HCT116 (cell line): ENCODE results near the gene NHERF2.

Experiments
- CBX3 ChIP-seq: IDR thresholded peaks from 2 replicates; pipeline ENCODE4 v1.6.1; 2012; ENCODE audit warnings: low read depth
- CTCF ChIP-seq, 3 experiments: fragments of 200-600 bp in 1 of 3; sonication (generic) in 1 of 3; IDR thresholded peaks in 2 of 3; conservative IDR thresholded peaks in 1 of 3; 2 replicates each; pipeline ENCODE4 v1.5.1; 2012 to 2017; ENCODE audit warnings: low read depth in 2 of 3, low read length in 2 of 3, antibody characterized with exemption in 1 of 3, borderline replicate concordance in 1 of 3, control low read depth in 1 of 3, mild to moderate bottlenecking in 1 of 3, mixed read lengths in 1 of 3, mixed run types in 1 of 3, moderate library complexity in 1 of 3; ENCODE audit not compliant: insufficient read depth in 1 of 3
- EZH2 ChIP-seq: fragments of 200-600 bp; sonication (generic); IDR thresholded peaks from 2 replicates; pipeline ENCODE4 v1.6.1; 2017; ENCODE audit warnings: antibody characterized with exemption, mixed run types
- MAX ChIP-seq: IDR thresholded peaks from 2 replicates; pipeline ENCODE4 v1.6.1; 2012
- POLR2A ChIP-seq: IDR thresholded peaks from 2 replicates; pipeline ENCODE4 v1.7.0; 2011; ENCODE audit warnings: borderline replicate concordance; ENCODE audit not compliant: insufficient read depth, insufficient read length; ENCODE audit errors: extremely low read depth
- POLR2AphosphoS5 ChIP-seq: IDR thresholded peaks from 2 replicates; pipeline ENCODE4 v1.6.1; 2011; ENCODE audit warnings: mild to moderate bottlenecking, low read depth, low read length, moderate library complexity
- RAD21 ChIP-seq: IDR thresholded peaks from 2 replicates; pipeline ENCODE4 v1.6.1; 2012; ENCODE audit warnings: low read depth, mild to moderate bottlenecking
- SIN3A ChIP-seq: IDR thresholded peaks from 2 replicates; pipeline ENCODE4 v1.6.1; 2012; ENCODE audit warnings: low read depth
- SP1 ChIP-seq: IDR thresholded peaks from 2 replicates; pipeline ENCODE4 v1.6.1; 2012; ENCODE audit warnings: low read depth
- ZFX ChIP-seq: fragments of 450-650 bp; IDR thresholded peaks from 2 replicates; pipeline ENCODE4 v1.6.1; 2017
- ZNF274 ChIP-seq: fragments of 200-500 bp; sonication (Bioruptor generic); IDR thresholded peaks from 2 replicates; pipeline ENCODE4 v1.6.1; 2014; ENCODE audit warnings: mild to moderate bottlenecking, low read depth, low read length, inconsistent platforms

GRCh38 chr16:1980770-1981087 is 46.0 kb upstream of the NHERF2 start:
- TF ChIP-seq RAD21 (no peak), SP1 (no peak), CTCF (IDR thresholded peaks at IDR 0.05 in 2 of 3, conservative IDR thresholded peaks at IDR 0.05 in 1 of 3; ENCODE audit: borderline replicate concordance in 1 of 3, insufficient read depth in 1 of 3, low read depth in 2 of 3, low read length in 2 of 3) (no peak), ZNF274 (no peak), POLR2A (peak; percentile 13), POLR2AphosphoS5 (no peak), EZH2 (no peak), MAX (no peak), CBX3 (no peak), SIN3A (no peak), ZFX (no peak)
